ENCODE results near the gene AGER.

Gene AGER

DNA sequence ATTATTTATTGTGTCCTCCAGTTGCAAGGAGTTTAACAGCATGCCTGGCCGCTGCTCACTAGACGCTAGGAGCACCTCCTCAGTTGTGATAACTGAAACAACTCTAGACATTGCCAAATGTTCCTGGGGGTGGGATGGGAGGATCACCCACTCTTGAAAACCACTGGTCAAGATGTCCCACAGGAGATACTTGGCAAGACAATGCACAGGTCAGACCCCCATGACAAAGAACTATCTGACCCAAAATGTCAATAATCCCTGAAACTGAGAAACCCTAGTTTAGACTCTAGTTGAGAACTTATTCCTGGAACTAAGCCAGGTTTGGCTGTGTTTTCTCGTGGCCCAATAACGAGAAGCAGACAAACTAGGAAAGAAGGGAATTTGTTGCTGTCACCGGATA lies 44.5 kb downstream of the AGER start:
- no peak for TF ChIP-seq CTCF (conservative IDR thresholded peaks at IDR 0.05; ENCODE audit: low read depth, low read length)
- H3K4me3 ChIP-seq (ENCODE audit: low read depth, low read length): no peak overlapping the region
- DNase-seq (ENCODE audit: low read depth): no peak

DNA sequence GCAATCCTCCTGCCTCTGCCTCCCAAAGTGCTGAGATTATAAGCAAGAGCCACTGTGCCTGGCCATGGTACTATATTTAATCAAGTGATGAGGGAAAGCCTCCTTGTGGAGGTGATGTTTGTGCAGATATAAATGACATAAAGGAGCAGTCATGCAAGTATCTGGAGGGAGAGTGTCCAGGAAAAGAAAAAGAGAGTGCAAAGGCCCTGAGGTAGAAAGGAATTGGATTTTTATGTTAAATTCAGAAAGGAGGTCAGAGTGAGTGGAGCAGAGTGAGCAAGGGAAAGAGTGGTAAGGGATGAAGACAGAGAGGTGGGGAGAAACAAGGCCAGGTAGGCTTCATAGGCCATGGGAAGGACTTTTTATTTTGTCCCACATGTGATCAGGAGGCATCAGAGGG lies 46.6 kb downstream of the AGER start:
- H3K4me3 ChIP-seq (ENCODE audit: low read depth, low read length): no peak overlapping the region
- TF ChIP-seq CTCF (conservative IDR thresholded peaks at IDR 0.05; ENCODE audit: low read depth, low read length): no peak

GRCh38 chr6:32133786-32134185 lies 50.3 kb downstream of the AGER start:
- DNase-seq (ENCODE audit: low read depth): peak; percentile 42
- TF ChIP-seq CTCF (conservative IDR thresholded peaks at IDR 0.05; ENCODE audit: low read depth, low read length): no peak
- H3K4me3 ChIP-seq (ENCODE audit: low read depth, low read length): no peak overlapping the region

More for the DNA sequence above, 46.6 kb downstream of the AGER start:
- DNase-seq (ENCODE audit: low read depth): no peak

DNA sequence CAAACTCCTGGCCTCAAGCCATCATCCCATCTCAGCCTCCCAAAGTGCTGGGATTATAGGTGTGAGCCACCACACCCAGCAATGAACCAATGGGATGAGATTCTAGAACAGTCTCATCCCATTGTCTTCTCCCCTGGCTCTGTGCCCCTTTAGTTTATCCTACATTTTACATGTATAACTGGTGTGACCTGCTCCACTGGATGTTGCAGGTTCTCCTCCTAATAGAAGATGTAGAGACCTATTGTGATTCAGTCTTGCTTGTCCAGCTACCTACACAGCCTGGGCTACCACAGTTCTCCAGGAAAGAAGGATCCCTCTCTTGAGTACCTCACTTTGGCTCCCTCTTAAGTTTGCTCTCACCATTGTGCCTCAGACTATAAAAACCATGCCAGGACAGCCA lies 51.9 kb downstream of the AGER start:
- no peak for TF ChIP-seq CTCF (conservative IDR thresholded peaks at IDR 0.05; ENCODE audit: low read depth, low read length)
- H3K4me3 ChIP-seq (ENCODE audit: low read depth, low read length): no peak overlapping the region
- no peak for DNase-seq (ENCODE audit: low read depth)

- no peak overlapping the region for H3K4me3 ChIP-seq (ENCODE audit: low read depth, low read length)
- TF ChIP-seq CTCF (conservative IDR thresholded peaks at IDR 0.05; ENCODE audit: low read depth, low read length): no peak
- no peak for DNase-seq (ENCODE audit: low read depth)
Observed at GRCh38 chr6:32131439-32131948, 52.6 kb downstream of the AGER start.

Measured in choroid plexus epithelial cell (primary cell).